ENCODE results near the gene NCKAP5. TPM values are rescaled to one million over a fixed set of nuclear protein-coding genes. Genes with fewer than 3 reads are reported as not detected.

Gene NCKAP5
- total RNA-seq, 1 experiment from 2014 or later: 1.1 TPM

GRCh38 chr2:132948211-132948610 is 620.1 kb downstream of the NCKAP5 start:
- no peak for DNase-seq (ENCODE audit: low read depth)

GRCh38 chr2:132943829-132944228 is 624.4 kb downstream of the NCKAP5 start:
- DNase-seq (ENCODE audit: low read depth): no peak

- peak; percentile 22 for DNase-seq (ENCODE audit: low read depth)
Measured at GRCh38 chr2:132941296-132942020, 626.8 kb downstream of the NCKAP5 start.

- no peak for DNase-seq (ENCODE audit: low read depth)
Measured at GRCh38 chr2:132937629-132938028, 630.6 kb downstream of the NCKAP5 start.

- no peak for DNase-seq (ENCODE audit: low read depth)
Measured at GRCh38 chr2:132936791-132937190, 631.5 kb downstream of the NCKAP5 start.

- no peak for DNase-seq (ENCODE audit: low read depth)
Measured at GRCh38 chr2:132936261-132936660, 632.0 kb downstream of the NCKAP5 start.

- DNase-seq (ENCODE audit: low read depth): no peak
Measured at GRCh38 chr2:132929786-132930185, 638.5 kb downstream of the NCKAP5 start.

- DNase-seq (ENCODE audit: low read depth): peak; percentile 63
Measured at GRCh38 chr2:132923787-132924186, 644.5 kb downstream of the NCKAP5 start.

- no peak for DNase-seq (ENCODE audit: low read depth)
Measured at GRCh38 chr2:132915812-132916549, 652.3 kb downstream of the NCKAP5 start.

GRCh38 chr2:132911726-132912724 is 656.2 kb downstream of the NCKAP5 start:
- no peak for DNase-seq (ENCODE audit: low read depth)

- no peak for DNase-seq (ENCODE audit: low read depth)
Measured at GRCh38 chr2:132910432-132910831, 657.8 kb downstream of the NCKAP5 start.

- DNase-seq (ENCODE audit: low read depth): peak; percentile 16
Measured at GRCh38 chr2:132909427-132909826, 658.8 kb downstream of the NCKAP5 start.

GRCh38 chr2:132904142-132904842 is 664.0 kb downstream of the NCKAP5 start:
- DNase-seq (ENCODE audit: low read depth): no peak

GRCh38 chr2:132902626-132903025 is 665.6 kb downstream of the NCKAP5 start:
- no peak for DNase-seq (ENCODE audit: low read depth)

GRCh38 chr2:132901661-132902060 is 666.6 kb downstream of the NCKAP5 start:
- no peak for DNase-seq (ENCODE audit: low read depth)

- no peak for DNase-seq (ENCODE audit: low read depth)
Measured at GRCh38 chr2:132897111-132897510, 671.2 kb downstream of the NCKAP5 start.

- no peak for DNase-seq (ENCODE audit: low read depth)
Measured at GRCh38 chr2:132896073-132896472, 672.2 kb downstream of the NCKAP5 start.

GRCh38 chr2:132891498-132891897 is 676.8 kb downstream of the NCKAP5 start:
- DNase-seq (ENCODE audit: low read depth): peak; percentile 26

GRCh38 chr2:132886574-132886973 is 681.7 kb downstream of the NCKAP5 start:
- no peak for DNase-seq (ENCODE audit: low read depth)

GRCh38 chr2:132884705-132885104 is 683.6 kb downstream of the NCKAP5 start:
- DNase-seq (ENCODE audit: low read depth): no peak

- no peak for DNase-seq (ENCODE audit: low read depth)
Measured at GRCh38 chr2:132884292-132884691, 684.0 kb downstream of the NCKAP5 start.

Data from RPMI7951 (cell line).